M059J (cell line): ENCODE measurements around the gene NKAIN1. TPM values are rescaled to one million over a fixed set of nuclear protein-coding genes. Genes with fewer than 3 reads are reported as not detected.
"Not testable (repeated sequence)": the region's sequence is repeated elsewhere in the genome, so short reads cannot be mapped to it uniquely, and the experiment has no call there.

ENCODE experiments used
- DNase-seq: peaks from one replicate; pipeline ENCODE4 v3.0.0-alpha.2; 2012; ENCODE audit warnings: low read depth
- total RNA-seq: library from RNA; depleted of rRNA; stranded (reverse); fragments of >200 nt; shearing (Covaris generic); gene quantifications from 2 replicates; pipeline ENCODE4 v1.2.3, GENCODE V29; 2014; rRNA removed

The NKAIN1 gene
- total RNA-seq, 1 experiment from 2014 or later = 0.12 TPM

- DNase-seq = no peak
These were observed 85.6 kb downstream of the NKAIN1 start for GRCh38 chr1:31154000-31154631.

GRCh38 chr1:31153423-31153822 is 86.3 kb downstream of the NKAIN1 start:
- DNase-seq = no peak

GRCh38 chr1:31152181-31152795 is 87.4 kb downstream of the NKAIN1 start:
- peak; percentile 93 for DNase-seq

- DNase-seq = no peak
These were observed 88.3 kb downstream of the NKAIN1 start for GRCh38 chr1:31151402-31151801.

- no peak for DNase-seq
These were observed 91.3 kb downstream of the NKAIN1 start for GRCh38 chr1:31148409-31148808.

DNA sequence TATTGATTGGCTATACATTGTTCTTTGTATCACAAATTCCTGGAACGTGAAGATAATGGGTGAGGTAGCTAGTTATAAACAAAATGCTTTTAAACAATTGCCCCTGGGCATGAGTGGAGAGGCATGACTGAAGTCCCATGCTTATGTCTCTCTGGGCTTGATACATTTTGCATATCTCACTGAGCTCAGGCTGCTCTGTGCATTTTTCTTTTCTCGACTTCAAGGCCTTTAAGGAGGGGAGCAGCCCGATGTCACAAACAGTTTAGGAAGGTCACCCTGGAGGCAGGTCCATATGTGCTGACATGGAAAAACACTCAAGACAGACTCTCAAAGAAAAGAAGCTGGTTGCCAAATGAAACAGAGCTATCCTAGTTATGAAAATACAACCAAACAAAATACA is 94.0 kb downstream of the NKAIN1 start:
- DNase-seq = no peak

DNA sequence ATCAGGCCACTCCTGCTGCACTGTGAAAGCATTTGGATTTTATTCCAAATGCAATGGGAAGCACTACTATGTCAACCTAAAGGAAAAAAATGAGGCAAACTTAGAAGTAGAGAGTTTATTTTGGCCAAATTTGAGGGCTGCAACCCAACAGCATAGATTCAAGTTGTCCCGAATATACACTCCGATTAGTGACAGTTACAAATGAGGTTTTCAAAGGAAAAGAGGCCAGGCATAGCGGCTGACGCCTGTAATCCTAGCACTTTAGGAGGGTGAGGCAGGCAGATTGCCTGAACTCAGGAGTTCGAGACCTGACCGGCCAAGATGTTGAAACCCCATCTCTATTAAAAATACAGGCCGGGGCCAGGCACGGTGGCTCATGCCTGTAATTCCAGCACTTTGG is 95.2 kb downstream of the NKAIN1 start:
- DNase-seq = no peak

GRCh38 chr1:31143455-31143854 is 96.2 kb downstream of the NKAIN1 start:
- no peak for DNase-seq

- no peak for DNase-seq
These were observed 97.3 kb downstream of the NKAIN1 start for GRCh38 chr1:31142406-31142805.

DNA sequence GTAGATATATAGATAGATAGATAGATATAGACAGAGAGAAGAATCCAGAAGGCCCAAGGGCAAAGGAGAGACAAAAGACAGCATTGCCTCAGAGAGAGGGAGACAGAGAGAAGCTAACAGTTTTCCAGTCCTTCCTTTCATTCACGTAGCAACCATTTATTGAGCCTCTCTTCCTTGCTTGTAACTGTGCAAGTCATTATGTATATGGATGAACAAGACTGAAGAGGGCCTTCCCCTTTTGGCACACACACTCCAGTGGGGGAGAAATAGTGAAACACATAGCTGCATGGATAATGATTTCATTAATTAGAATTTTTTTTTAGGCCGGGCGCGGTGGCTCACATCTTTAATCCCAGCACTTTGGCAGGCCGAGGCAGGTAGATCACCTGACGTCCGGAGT is 99.4 kb downstream of the NKAIN1 start:
- no peak for DNase-seq

DNA sequence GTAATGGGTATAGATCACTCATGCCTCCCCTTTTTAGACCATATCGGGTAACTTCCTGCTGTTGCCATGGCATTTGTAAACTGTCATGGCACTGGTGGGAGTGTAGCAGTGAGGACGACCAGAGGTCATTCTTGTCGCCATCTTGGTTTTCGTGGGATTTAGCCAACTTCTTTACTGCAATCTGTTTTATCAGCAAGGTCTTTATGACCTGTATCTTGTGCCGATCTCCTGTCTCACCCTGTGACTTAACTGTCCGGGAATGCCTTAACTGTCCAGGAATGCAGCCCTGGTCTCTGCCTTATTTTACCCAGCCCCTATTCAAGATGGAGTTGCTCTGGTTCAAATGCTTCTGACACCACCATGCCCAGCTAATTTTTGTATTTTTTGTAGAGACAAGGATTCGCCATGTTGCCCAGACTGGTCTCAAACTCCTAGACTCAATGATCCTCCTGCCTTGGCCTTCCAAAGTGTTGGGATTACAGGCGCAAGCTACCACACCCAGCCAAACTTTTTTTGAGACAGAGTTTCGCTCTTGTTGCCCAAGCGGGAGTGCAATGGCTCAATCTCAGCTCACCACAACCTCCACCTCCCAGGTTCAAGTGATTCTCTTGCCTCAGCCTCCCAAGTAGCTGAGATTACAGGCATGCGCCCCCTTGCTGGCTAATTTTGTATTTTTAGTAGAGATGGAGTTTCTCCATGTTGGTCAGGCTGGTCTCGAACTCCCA is 100.7 kb downstream of the NKAIN1 start:
- peak; percentile 43 for DNase-seq

DNA sequence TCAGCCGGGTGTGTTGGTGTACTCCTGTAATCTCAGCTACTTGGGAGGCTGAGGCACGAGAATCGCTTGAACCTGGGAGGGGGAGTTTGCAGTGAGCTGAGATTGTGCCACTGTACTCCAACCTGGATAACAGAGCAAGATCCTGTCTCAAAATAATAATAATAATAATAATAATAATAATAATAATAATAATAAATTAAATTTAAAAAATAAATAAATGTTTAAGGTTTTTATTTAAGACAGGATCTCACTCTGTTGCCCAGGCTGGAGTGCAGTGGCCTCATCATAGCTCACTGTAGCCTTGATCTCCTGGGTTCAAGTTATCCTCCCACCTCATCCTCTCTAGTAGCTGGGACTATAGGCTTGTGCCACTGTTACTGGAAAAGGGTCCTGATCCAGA is 101.8 kb downstream of the NKAIN1 start:
- DNase-seq = not testable (repeated sequence)

GRCh38 chr1:31135973-31136600 is 103.6 kb downstream of the NKAIN1 start:
- no peak for DNase-seq

DNA sequence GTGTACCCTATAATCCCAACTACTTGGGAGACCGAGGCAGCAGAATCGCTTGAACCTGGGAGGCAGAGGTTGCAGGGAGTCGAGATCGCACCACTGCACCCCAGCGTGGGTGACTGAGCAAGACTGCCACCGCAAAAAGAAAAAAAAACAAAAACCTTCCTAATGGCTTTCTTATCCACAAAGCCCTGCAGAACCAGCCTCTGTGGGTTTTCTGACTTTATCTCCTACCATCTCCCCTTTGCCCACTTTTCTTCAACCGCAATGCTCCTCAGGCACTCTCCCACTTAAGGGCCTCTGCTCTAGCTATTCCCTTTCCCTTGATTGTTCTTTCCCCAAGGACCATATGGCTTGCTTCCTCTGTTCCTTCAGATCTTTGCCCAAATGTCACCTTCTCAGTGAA is 106.3 kb downstream of the NKAIN1 start:
- DNase-seq = no peak

Other genes starting within 250 kb of the NKAIN1 start
- 38.6 and 60.2 TPM in 2 replicates for gene PUM1, start 174.2 kb downstream of the NKAIN1 start, total RNA-seq
- 119 and 153 TPM in 2 replicates for gene SNRNP40, start 56.9 kb upstream of the NKAIN1 start, total RNA-seq
- 65.7 and 75.2 TPM in 2 replicates for gene ZCCHC17, start 57.1 kb upstream of the NKAIN1 start, total RNA-seq
- gene FABP3, start 133.2 kb upstream of the NKAIN1 start, total RNA-seq = 0.89 and 2.7 TPM in 2 replicates
- gene SERINC2, start 173.3 kb upstream of the NKAIN1 start, total RNA-seq = 134 and 164 TPM in 2 replicates